Stimulated activated naive CD8-positive, alpha-beta T cell treated with anti-CD3 and anti-CD28 coated beads, Interleukin-15, Interleukin-2, amounts not matched to agents 100 ng/mL and 50 ng/mL, for 24 hours (primary cell): ENCODE results near the gene MS4A13.
"Not testable (repeated sequence)": the region's sequence is repeated elsewhere in the genome, so short reads cannot be mapped to it uniquely, and the experiment has no call there.

Experiments used
- H3K27ac Mint-ChIP-seq: one replicate; pipeline ENCODE4 v1.8.0; 2021; ENCODE audit warnings: mild to moderate bottlenecking, mixed read lengths
- H3K27me3 Mint-ChIP-seq: one replicate; pipeline ENCODE4 v1.8.0; 2021; ENCODE audit warnings: mixed read lengths
- H3K36me3 Mint-ChIP-seq: one replicate; pipeline ENCODE4 v1.8.0; 2021; ENCODE audit warnings: low read depth, mixed read lengths
- H3K4me1 Mint-ChIP-seq: one replicate; pipeline ENCODE4 v1.8.0; 2021; ENCODE audit warnings: low read depth, mixed read lengths
- H3K4me3 Mint-ChIP-seq: one replicate; pipeline ENCODE4 v1.8.0; 2021; ENCODE audit warnings: mild to moderate bottlenecking, mixed read lengths
- H3K9me3 Mint-ChIP-seq: one replicate; pipeline ENCODE4 v1.8.0; 2021; ENCODE audit warnings: mixed read lengths

MS4A13 gene

GRCh38 chr11:60515144-60515855 lies at the start of gene MS4A13:
Gene MS4A13 (plus strand): TSS chr11:60515392. CDS start chr11:60518084, 2,692 bp downstream.
- no peaks in the 10 kb centered on the region for H3K4me1 Mint-ChIP-seq
- peaks cover 5% of the 10 kb centered on the region for H3K9me3 Mint-ChIP-seq
- peaks cover 46% of the 10 kb centered on the region for H3K27me3 Mint-ChIP-seq
- no peaks in the 10 kb centered on the region for H3K36me3 Mint-ChIP-seq
- no peak within 1 kb of the TSS for H3K4me3 Mint-ChIP-seq
- no peak within 1 kb of the TSS for H3K27ac Mint-ChIP-seq

- Mint-ChIP-seq H3K9me3 (no peaks in the 10 kb centered on the region), H3K36me3 (no peaks in the 10 kb centered on the region), H3K27me3 (peaks cover 31% of the 10 kb centered on the region), H3K4me1 (no peaks in the 10 kb centered on the region), H3K4me3 (no peak overlapping the region), H3K27ac (no peak overlapping the region)
These were observed 46.4 kb upstream of the MS4A13 start for GRCh38 chr11:60468829-60469228.

- Mint-ChIP-seq H3K4me1 (no peaks in the 10 kb centered on the region), H3K27me3 (peaks cover 35% of the 10 kb centered on the region), H3K9me3 (no peaks in the 10 kb centered on the region), H3K36me3 (no peaks in the 10 kb centered on the region), H3K4me3 (no peak overlapping the region), H3K27ac (no peak overlapping the region)
These were observed 45.5 kb upstream of the MS4A13 start for GRCh38 chr11:60469723-60470122.

- H3K36me3 Mint-ChIP-seq = no peaks in the 10 kb centered on the region
- H3K4me3 Mint-ChIP-seq = no peak overlapping the region
- H3K9me3 Mint-ChIP-seq = no peaks in the 10 kb centered on the region
- H3K27ac Mint-ChIP-seq = no peak overlapping the region
- H3K4me1 Mint-ChIP-seq = peaks cover 8% of the 10 kb centered on the region
- peaks cover 24% of the 10 kb centered on the region for H3K27me3 Mint-ChIP-seq
These were observed 38.2 kb upstream of the MS4A13 start for GRCh38 chr11:60477035-60477445.

GRCh38 chr11:60482361-60482760 lies 32.8 kb upstream of the MS4A13 start:
- Mint-ChIP-seq H3K36me3 (no peaks in the 10 kb centered on the region), H3K4me3 (no peak overlapping the region), H3K9me3 (no peaks in the 10 kb centered on the region), H3K4me1 (peaks cover 20% of the 10 kb centered on the region), H3K27me3 (peaks cover 9% of the 10 kb centered on the region), H3K27ac (no peak overlapping the region)

GRCh38 chr11:60485987-60486386 lies 29.2 kb upstream of the MS4A13 start:
- no peak overlapping the region for H3K4me3 Mint-ChIP-seq
- no peaks in the 10 kb centered on the region for H3K9me3 Mint-ChIP-seq
- no peaks in the 10 kb centered on the region for H3K36me3 Mint-ChIP-seq
- no peaks in the 10 kb centered on the region for H3K27me3 Mint-ChIP-seq
- peaks cover 12% of the 10 kb centered on the region for H3K4me1 Mint-ChIP-seq
- H3K27ac Mint-ChIP-seq = no peak overlapping the region

- Mint-ChIP-seq H3K4me1 (no peaks in the 10 kb centered on the region), H3K4me3 (no peak within 1 kb of the TSS)
These were observed 22.6 kb upstream of the MS4A13 start, which contains the start of gene MS4A12 for GRCh38 chr11:60492488-60493009. Gene MS4A12 (plus strand): TSS chr11:60492778. CDS start chr11:60497319, 4,541 bp downstream.

GRCh38 chr11:60493454-60493853 lies 21.7 kb upstream of the MS4A13 start:
- Mint-ChIP-seq H3K9me3 (no peaks in the 10 kb centered on the region), H3K27me3 (peaks cover 32% of the 10 kb centered on the region), H3K27ac (no peak overlapping the region), H3K36me3 (no peaks in the 10 kb centered on the region), H3K4me1 (peaks cover 1% of the 10 kb centered on the region), H3K4me3 (no peak overlapping the region)

More at GRCh38 chr11:60492488-60493009, 22.6 kb upstream of the MS4A13 start, which contains the start of gene MS4A12:
- Mint-ChIP-seq H3K27me3 (peaks cover 23% of the 10 kb centered on the region), H3K36me3 (no peaks in the 10 kb centered on the region), H3K27ac (no peak within 1 kb of the TSS), H3K9me3 (no peaks in the 10 kb centered on the region)

GRCh38 chr11:60498399-60498798 lies 16.8 kb upstream of the MS4A13 start:
- Mint-ChIP-seq H3K4me1 (peaks cover 10% of the 10 kb centered on the region), H3K9me3 (no peaks in the 10 kb centered on the region), H3K27me3 (peaks cover 55% of the 10 kb centered on the region), H3K36me3 (no peaks in the 10 kb centered on the region), H3K4me3 (no peak overlapping the region), H3K27ac (peak overlapping the region; percentile 14)

- Mint-ChIP-seq H3K4me1 (peaks cover 13% of the 10 kb centered on the region), H3K36me3 (no peaks in the 10 kb centered on the region), H3K4me3 (no peak overlapping the region), H3K9me3 (no peaks in the 10 kb centered on the region), H3K27ac (peak overlapping the region; percentile 14), H3K27me3 (peaks cover 55% of the 10 kb centered on the region)
These were observed 16.3 kb upstream of the MS4A13 start for GRCh38 chr11:60498853-60499252.

- no peaks in the 10 kb centered on the region for H3K9me3 Mint-ChIP-seq
- peaks cover 49% of the 10 kb centered on the region for H3K27me3 Mint-ChIP-seq
- no peak overlapping the region for H3K4me3 Mint-ChIP-seq
- peaks cover 27% of the 10 kb centered on the region for H3K4me1 Mint-ChIP-seq
- H3K27ac Mint-ChIP-seq = peak overlapping the region; percentile 24
- H3K36me3 Mint-ChIP-seq = no peaks in the 10 kb centered on the region
These were observed 14.8 kb upstream of the MS4A13 start for GRCh38 chr11:60500276-60500910.

- H3K4me3 Mint-ChIP-seq = no peak overlapping the region
- no peaks in the 10 kb centered on the region for H3K36me3 Mint-ChIP-seq
- H3K9me3 Mint-ChIP-seq = no peaks in the 10 kb centered on the region
- H3K4me1 Mint-ChIP-seq = peaks cover 27% of the 10 kb centered on the region
- peaks cover 60% of the 10 kb centered on the region for H3K27me3 Mint-ChIP-seq
- no peak overlapping the region for H3K27ac Mint-ChIP-seq
These were observed 12.9 kb upstream of the MS4A13 start for GRCh38 chr11:60502221-60502775.

GRCh38 chr11:60504219-60504905 lies 10.8 kb upstream of the MS4A13 start:
- Mint-ChIP-seq H3K4me3 (peak overlapping the region; percentile 30), H3K27ac (peak overlapping the region; percentile 69), H3K9me3 (no peaks in the 10 kb centered on the region), H3K36me3 (no peaks in the 10 kb centered on the region), H3K4me1 (peaks cover 17% of the 10 kb centered on the region), H3K27me3 (peaks cover 58% of the 10 kb centered on the region)

- not testable (repeated sequence) for H3K36me3 Mint-ChIP-seq, H3K9me3 Mint-ChIP-seq, H3K4me3 Mint-ChIP-seq, H3K4me1 Mint-ChIP-seq, H3K27ac Mint-ChIP-seq
- peaks cover 52% of the 10 kb centered on the region for H3K27me3 Mint-ChIP-seq
These were observed 5.6 kb upstream of the MS4A13 start for GRCh38 chr11:60509609-60510008.

- H3K4me1 Mint-ChIP-seq, H3K4me3 Mint-ChIP-seq, H3K36me3 Mint-ChIP-seq, H3K9me3 Mint-ChIP-seq, H3K27ac Mint-ChIP-seq: not testable (repeated sequence)
- peaks cover 52% of the 10 kb centered on the region for H3K27me3 Mint-ChIP-seq
These were observed 5.0 kb upstream of the MS4A13 start for GRCh38 chr11:60510209-60510608.
